Lung microvascular endothelial cell (primary cell): Measurements from ENCODE around the gene RFX8. TPM values are rescaled to one million over a fixed set of nuclear protein-coding genes. Genes with fewer than 3 reads are reported as not detected.
"Not testable (repeated sequence)": the region's sequence is repeated elsewhere in the genome, so short reads cannot be mapped to it uniquely, and the experiment has no call there.

Experiments used
- DNase-seq, 2 donors: peaks; one replicate each; pipeline versions ENCODE4 v3.0.0 to v3.0.0-alpha.2; 2010; ENCODE audit warnings: low read depth in 2 of 2
- total RNA-seq: library from RNA; depleted of rRNA; stranded (reverse); fragments of >200 nt; gene quantifications from 2 replicates; pipeline ENCODE4 v1.2.1, GENCODE V29; 2014

RFX8 gene
- total RNA-seq, 1 donor from 2014 or later = not detected

- DNase-seq = no peak
Measured at GRCh38 chr2:101486994-101487393, 12.1 kb upstream of the RFX8 start.

GRCh38 chr2:101486258-101486701 lies 11.4 kb upstream of the RFX8 start:
- DNase-seq = peak in 1 of 2 donors; percentile 79

DNA sequence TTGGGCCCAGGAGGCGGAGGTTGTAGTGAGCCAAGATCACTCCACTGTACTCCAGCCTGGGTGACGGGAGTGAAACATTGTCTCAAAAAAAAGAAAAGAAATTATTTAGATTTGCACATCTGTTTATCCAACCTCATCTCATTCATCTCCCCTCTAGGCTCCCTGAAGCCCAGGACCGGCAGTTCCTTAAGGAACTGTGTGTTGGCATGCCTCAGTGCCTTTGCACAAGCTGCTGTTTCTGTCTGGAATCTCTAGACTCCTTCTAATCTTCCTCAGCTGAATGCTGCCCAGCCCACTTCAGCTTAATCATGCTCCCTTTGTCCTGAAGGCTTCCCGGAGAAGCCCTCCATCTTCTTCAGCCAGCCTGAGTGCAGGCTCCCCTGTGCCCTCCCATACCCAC lies 10.9 kb upstream of the RFX8 start:
- no peak for DNase-seq

DNA sequence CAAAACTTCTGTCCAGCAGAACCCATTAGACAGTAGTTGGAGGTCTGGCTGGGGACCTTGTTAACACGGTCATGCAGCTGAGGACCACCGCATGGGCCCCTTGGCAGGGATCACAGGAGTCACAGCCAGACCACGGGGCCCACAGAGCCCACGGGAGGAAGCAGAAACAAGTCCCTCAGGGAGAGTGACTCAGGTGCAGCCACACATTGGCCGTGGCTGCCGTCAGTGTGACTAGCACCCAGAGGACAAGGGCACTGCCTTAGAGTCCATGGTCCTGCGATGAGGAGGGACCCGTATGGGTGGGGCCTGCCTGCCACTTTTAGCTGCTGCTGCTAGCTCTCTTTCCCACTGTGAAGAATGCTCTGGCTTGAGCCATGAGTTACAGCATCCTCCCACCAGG lies 5.9 kb upstream of the RFX8 start:
- DNase-seq = no peak

DNA sequence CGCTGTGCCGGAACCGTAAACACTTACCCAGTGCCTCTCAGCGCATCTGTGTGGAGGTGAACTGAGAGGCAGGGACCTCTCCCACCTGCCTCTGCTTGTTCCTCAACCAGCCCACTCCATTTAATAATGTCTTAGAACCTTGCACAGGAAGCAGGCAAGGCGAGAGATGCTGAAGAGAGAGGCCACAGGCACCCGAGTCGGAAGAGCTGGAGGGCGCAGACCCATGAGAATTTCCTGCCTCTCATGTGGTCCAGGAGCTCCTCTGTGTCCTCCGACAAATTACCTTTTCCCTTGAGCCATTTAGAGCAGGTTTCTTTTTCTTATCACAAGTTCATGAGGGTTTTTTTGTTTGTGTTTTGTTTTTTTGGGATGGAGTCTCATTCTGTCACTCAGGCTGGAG lies 4.9 kb upstream of the RFX8 start:
- no peak for DNase-seq

DNA sequence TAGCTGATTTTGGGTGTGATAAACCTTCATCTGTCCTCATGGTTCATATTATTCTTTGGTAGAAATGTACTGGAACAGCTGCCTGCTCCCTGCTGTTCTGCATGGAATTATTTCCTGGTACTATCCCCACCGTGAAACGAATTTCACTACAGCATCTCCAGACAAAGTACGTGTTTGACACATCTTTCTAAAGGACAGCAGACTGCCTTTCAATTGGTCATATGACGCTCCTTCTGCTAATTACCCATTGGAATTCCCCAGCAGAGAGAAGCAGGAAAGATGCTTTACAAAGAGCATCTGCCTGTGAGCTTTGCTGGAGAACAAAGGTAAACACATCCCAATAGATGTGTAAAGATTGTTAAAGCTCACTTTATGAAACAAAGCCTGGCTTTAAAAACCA lies 4.4 kb upstream of the RFX8 start:
- DNase-seq = no peak

DNA sequence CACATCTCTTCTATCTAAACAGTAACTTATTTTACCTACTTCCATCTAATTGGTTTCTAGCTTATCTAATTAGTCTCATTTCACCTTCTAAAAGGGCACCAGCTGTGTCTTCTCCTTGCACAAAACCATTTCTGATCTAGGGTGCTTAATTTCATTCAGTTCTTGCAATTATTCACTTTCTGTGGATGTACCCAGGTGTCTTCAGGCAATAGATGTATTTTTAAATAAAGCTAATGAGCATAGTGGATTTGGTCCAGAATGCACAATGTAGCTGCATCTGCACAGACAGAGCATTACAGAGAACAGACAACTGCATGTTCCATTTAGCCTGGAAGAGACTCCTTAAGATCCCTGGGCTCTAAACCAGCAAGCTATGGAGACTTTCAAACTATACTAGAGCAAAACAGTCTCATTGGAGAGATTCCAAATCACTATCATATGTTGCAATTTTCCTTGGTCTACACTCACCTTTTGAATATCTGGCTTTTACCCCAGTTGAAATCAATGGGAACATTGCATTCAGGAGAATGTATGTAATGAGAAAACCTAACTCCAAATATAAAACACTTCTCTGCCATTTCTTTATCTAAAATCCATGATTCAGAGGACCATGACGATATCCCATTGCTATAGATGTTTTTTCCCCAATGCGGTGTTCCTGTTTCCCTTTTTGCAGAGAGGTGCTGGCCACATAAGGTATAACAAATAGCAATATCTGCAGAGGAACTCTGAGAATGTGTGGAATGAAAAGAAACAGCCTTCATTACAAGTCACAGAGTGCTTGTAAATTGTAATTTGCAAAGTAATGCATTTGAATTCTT lies 3.5 kb upstream of the RFX8 start:
- no peak for DNase-seq

GRCh38 chr2:101477556-101477955 lies 2.6 kb upstream of the RFX8 start:
- no peak for DNase-seq

- no peak for DNase-seq
Measured at GRCh38 chr2:101476605-101477208, 1.8 kb upstream of the RFX8 start.

- DNase-seq = peak; percentile 47 to 57
Measured at GRCh38 chr2:101473911-101474701, 806 bp downstream of the RFX8 start.

DNA sequence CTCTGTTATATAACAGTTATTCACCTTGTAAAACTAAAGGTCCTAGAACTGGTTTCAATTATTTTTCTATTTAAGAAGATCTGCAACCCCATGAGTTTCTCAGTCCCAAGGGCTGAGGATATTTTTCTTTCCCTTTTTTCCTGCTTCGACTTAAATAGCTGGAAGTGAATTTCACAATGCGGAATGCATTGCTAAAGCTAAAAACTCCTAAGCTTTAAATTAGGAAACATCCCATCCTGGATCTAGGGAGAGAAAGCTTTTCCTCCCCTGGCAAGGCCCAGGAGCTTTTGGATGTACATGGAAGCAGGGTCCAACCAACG lies 1.4 kb downstream of the RFX8 start:
- DNase-seq = no peak

DNA sequence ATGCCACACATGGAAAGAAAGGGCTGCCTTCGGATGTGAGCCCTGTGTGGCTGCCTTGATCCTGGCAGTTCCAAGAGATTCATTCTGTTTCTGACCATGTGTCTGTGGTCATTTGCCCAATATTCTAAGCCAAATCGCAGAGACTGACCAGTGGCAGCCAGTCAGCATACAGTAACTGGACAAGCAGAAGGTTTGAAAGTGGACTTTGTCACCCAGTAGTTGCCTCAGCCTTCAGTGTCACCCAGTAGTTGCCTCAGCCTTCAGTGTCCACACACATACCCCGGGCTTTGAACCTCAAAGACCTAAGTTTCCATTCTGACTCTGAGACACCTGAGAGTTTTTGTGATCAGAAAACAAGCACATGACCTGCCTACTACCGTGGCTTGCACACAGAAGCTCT lies 5.0 kb downstream of the RFX8 start:
- no peak for DNase-seq

- DNase-seq = no peak
Measured at GRCh38 chr2:101467306-101467705, 7.6 kb downstream of the RFX8 start.

GRCh38 chr2:101466426-101466825 lies 8.5 kb downstream of the RFX8 start:
- DNase-seq = peak in 1 of 2 donors; percentile 48

DNA sequence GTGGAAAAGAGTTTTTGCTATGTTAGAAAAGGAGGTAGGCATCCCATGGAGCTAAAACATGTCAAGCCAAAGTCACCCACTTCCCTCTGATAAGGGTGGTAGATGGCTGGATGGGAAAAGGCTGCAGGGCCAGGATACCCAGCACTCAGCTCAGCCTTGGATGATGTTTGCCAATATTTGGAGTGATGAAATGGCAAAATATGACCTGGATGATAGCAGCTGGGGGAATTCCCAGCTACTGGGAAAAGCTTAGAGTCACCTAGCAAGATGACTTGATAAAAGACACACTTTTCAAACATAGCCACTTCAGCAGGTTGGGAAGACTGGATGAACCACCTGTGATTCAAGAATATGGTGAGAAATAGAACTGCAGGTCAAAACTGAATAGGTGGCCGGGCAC lies 10.1 kb downstream of the RFX8 start:
- peak; percentile 55 for DNase-seq

DNA sequence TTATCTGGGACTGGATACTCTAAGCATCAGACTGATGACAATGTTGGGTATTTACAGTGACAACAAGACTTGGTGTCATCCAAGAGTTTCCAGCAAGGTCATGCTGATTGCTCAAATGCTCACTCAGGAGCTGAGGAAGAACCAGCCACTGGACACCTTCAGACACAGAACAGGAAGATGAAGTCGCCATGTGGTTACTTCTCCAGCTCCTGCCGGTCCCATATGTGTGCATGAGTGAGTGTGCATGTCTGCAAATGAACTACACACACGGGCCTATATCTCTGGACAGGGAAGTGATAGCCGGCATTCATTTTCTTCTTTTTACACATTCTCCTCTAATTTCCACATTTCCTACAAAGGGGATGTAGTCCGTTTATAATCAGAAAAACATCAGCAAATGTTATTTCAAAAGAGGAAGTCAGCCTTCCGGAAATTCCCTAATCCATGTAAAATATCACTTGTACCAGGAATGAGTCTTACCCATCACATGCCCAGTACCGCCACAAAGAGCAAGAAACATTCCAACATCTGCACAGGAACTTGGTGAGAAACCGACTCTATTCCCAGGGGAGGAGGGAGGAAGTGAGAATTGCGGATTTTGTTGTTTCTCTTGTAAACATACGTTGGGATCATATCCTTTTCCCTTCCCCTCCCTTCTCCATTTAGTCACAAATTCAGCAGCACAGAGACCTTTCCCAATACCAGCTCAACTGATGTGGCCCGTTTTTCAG lies 10.8 kb downstream of the RFX8 start:
- peak; percentile 76 to 97 for DNase-seq

DNA sequence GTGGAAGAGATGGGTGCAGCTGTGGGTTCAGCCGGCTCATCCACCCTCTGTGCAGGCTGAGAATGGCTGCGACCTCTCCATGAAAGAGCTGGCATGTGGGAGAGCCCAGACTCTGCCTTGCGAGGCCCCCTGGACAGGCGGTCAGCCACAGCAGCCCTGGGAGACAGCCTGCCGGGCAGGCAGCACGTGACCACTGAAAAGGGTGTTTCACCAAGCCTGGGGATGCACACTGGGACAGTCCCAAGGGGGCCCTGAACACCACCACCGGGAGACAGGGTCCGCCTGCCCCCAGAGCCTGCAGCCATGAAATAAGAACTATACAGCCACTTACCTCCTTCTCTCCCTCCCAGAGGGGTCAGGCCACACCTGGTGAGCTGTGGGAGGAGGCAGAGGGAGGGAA lies 11.5 kb downstream of the RFX8 start:
- DNase-seq = no peak

DNA sequence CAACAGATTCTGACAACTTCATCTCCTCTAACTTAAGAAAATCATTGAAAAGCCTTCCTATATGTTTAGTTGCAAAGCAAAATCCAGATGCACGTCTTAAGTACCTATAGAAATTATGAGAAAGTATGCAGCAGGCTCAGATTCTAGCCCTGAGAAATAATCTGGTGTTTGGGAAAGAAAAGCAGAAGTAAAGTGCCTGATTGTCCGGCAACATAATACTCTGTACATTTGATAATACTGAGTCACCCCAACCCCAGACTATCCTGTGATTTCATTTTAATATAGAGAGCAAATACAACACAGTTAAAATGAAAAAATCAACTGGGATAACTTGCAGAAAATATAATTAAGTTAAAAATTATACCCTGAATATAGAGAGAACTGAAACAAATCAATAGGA lies 13.5 kb downstream of the RFX8 start:
- DNase-seq = no peak

DNA sequence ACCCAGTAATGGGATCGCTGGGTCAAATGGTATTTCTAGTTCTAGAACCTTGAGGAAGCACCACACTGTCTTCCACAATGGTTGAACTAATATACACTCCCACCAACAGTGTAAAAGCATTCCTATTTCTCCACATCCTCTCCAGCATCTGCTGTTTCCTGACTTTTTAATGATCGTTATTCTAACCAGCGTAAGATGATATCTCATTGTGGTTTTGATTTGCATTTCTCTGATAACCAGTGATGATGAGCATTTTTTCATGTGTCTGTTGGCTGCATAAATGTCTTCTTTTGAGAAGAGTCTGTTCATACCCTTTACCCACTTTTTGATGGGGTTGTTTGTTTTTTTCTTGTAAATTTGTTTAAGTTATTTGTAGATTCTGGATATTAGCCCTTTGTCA lies 20.5 kb downstream of the RFX8 start:
- not testable (repeated sequence) for DNase-seq

DNA sequence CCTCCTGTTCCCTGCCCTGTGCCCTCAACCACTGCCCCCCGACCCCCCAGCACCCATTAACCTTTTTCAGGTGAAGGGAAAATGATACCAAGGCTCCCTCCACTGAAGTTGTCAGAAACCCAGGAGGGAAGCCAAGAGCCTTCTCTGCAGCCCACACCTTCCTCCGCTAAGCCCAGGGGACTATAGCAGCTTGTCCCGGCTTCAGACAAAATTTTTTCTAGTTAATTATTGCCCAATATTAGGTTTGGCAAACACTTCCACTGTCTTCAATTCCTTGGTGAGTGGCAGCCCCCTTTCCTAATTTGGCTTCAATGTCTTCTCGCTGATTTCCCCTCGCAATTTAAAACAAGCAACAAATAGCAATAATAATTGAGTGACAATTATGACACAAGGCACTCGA lies 23.9 kb downstream of the RFX8 start:
- no peak for DNase-seq

DNA sequence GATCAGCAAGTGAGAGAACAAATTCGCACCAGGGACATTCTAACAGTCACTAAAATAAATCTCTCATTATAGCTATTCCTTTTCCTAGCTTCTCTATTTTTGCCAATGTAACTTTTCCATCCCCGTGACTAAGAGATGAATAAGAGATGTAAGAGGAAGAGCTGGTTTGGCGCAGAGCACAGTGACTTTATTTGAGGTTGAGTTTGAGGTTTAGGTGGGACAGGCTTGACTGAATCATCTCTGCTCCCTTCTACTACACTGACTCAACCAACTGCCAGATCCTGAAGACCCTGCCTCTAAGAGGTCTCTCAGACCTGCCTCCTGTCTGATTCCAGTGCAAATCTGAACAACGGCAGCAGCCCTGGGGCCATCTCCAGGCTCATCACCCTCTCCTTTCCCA lies 28.0 kb downstream of the RFX8 start:
- DNase-seq = peak; percentile 41 to 78

DNA sequence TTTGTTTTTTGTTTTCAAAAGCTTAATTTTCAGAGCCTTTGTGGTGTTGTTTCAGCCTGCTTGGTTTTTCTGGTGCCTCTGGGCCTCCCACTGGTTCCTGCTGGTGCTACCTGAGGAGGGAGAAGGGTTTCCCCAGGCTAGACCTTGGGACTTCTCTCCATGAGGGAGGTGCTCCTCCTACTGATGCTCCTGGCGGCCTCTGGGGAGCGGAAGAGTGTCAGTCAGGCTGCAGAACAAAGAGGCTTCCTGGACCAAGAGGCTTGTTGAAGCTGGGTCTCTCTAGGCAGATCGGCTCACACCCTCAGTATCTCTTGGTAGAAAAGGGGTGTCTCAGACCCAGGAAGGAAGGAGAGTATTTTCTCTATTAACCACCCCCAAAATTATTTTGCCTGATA lies 32.2 kb downstream of the RFX8 start:
- DNase-seq = peak; percentile 37 to 54
